Mucosa of descending colon (tissue), 3 donors: ENCODE results near the gene AOPEP. TPM values are rescaled to one million over a fixed set of nuclear protein-coding genes. Genes with fewer than 3 reads are reported as not detected.

Source experiments
- ATAC-seq: fragments of 200-7000 bp; cut with Tn5 transposase; one replicate; pipeline ENCODE4 v1.9.1; 2020; ENCODE audit warnings: mild to moderate bottlenecking, moderate library complexity
- DNase-seq, 3 donors: peaks; one replicate each; pipeline ENCODE4 v3.0.0-alpha.2; 2020
- H3K36me3 ChIP-seq: fragments of 200-600 bp; one replicate; pipeline ENCODE4 v1.8.0; 2021; ENCODE audit warnings: low read depth, mild to moderate bottlenecking
- H3K4me1 ChIP-seq: fragments of 200-600 bp; one replicate; pipeline ENCODE4 v1.8.0; 2021; ENCODE audit warnings: low read depth, mild to moderate bottlenecking
- H3K4me3 ChIP-seq: fragments of 200-600 bp; one replicate; pipeline ENCODE4 v1.8.0; 2021; ENCODE audit warnings: mild to moderate bottlenecking
- H3K9me3 ChIP-seq: fragments of 200-600 bp; one replicate; pipeline ENCODE4 v1.8.0; 2021; ENCODE audit warnings: mild to moderate bottlenecking
- intact Hi-C, 2 donors: fragments of 100-400 bp; cut with DNase I in 1 of 2; cut with micrococcal nuclease in 1 of 2; formaldehyde crosslinking; loops; one replicate each; pipeline versions ENCODE4 v1.11.0 to v1.11.1; 2022; cut with DNase I, micrococcal nuclease
- total RNA-seq, 3 donors: library from RNA; stranded (reverse); fragmentation: NEBNext Ultra II Directional in 2 of 3; extraction: Animal tissue kit (Norgen Biotek cat#: 25700) in 2 of 3; gene quantifications; one replicate each; pipeline versions ENCODE4 v1.2.1 to v1.2.4, GENCODE V29; 2021 to 2023
- TF ChIP-seq, protein P1 (sequence below): fragments of 200-600 bp; IDR thresholded peaks from one replicate; pipeline ENCODE4 v1.8.0; 2022; ENCODE audit warnings: antibody characterized with exemption, mild to moderate bottlenecking
- donor health status: DM: no; HTN: no; CAD: no; lungs with moderate emphysema.
- donor health status: DM: no; HTN: no; CAD: no.
- donor health status: DM: no; HTN: yes; CAD: no.

The AOPEP gene
- total RNA-seq, 3 donors from 2014 or later: 47.5 to 102 (median 57.8) TPM

DNA sequence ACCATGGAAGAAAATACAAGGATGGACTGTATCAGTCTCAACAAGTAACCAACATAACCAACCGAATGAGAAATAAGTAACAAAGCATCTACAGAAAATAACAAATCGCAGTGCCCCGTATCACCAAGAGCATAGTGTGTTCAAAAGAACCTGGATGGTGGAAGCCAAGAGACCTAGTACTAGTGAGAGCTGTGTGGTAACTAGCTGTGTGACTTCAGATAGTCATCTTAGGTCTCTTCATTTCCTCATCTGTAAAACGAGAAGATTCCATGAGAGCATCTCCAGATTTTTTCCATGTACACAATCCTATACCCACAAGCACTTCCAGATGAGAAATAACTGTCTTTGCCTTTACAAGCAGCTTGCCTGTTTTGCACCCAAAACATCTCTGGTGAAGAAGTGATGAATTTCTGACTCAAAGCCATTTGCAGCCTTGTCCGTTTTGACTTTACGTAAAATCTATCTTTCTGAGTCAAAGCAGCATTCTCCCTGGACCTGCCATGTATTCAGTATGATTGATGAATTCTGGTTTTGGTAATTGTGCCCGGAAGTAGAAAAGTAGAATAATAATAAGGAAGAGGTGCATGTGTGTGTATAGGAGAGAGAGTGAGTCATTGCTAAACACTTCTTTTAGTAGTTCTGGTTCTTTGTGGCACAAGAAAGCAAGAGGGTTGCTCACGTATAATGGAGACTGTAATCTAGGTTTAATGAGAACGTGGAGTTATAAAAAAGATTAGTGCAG, 41.0 kb downstream of the AOPEP start:
- intact Hi-C loops: no loop called here
- Histone ChIP-seq H3K4me1 (no peaks in the 10 kb centered on the region), H3K36me3 (no peaks in the 10 kb centered on the region), H3K4me3 (no peak overlapping the region), H3K9me3 (no peaks in the 10 kb centered on the region)
- DNase-seq: no peak
- no peak for ATAC-seq
- TF ChIP-seq, protein P1, sequence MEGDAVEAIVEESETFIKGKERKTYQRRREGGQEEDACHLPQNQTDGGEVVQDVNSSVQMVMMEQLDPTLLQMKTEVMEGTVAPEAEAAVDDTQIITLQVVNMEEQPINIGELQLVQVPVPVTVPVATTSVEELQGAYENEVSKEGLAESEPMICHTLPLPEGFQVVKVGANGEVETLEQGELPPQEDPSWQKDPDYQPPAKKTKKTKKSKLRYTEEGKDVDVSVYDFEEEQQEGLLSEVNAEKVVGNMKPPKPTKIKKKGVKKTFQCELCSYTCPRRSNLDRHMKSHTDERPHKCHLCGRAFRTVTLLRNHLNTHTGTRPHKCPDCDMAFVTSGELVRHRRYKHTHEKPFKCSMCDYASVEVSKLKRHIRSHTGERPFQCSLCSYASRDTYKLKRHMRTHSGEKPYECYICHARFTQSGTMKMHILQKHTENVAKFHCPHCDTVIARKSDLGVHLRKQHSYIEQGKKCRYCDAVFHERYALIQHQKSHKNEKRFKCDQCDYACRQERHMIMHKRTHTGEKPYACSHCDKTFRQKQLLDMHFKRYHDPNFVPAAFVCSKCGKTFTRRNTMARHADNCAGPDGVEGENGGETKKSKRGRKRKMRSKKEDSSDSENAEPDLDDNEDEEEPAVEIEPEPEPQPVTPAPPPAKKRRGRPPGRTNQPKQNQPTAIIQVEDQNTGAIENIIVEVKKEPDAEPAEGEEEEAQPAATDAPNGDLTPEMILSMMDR: no peak

DNA sequence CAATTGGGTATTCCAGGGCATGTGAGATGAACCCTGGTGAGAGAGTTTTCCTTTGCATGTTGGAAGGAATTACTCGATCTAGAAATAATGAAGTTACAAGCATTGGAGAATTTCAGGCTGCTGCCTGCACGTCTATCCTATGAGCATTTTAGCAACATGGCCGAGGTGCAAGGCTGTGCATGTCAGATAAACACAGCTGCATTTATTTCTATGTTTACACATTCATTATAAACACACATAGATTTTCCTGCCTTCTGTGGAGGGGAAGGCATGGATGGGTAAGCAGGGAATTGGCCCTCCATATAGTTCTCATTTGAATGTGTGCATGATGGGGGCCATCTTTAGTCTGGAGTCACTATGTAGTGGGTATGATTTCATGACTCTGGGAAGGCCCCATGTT, 42.3 kb downstream of the AOPEP start:
- TF ChIP-seq, protein P1: no peak
- H3K4me3 ChIP-seq: no peak overlapping the region
- no peaks in the 10 kb centered on the region for H3K36me3 ChIP-seq
- no peaks in the 10 kb centered on the region for H3K4me1 ChIP-seq
- no peaks in the 10 kb centered on the region for H3K9me3 ChIP-seq
- DNase-seq (no peak), ATAC-seq (no peak)
- intact Hi-C loops: no loop called here

DNA sequence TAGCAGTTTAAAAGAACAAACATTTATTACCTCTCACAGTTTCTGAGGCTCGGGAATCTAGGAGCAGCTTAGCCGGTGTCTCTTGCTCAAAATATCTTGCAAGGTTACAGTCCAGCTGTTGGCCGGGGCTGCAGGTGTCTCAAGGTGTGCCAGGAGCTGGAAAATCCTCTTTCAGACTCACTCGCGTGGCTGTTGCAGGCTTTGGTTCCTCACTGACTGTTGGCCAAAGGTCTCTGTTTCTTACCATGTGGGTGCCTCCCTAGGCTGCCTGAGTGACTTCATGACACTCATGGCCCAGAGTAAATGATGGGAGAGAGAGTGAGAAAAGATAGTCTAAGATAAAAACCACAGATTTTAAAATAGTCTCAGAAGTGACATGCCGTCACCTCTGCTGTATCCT, 43.8 kb downstream of the AOPEP start:
- TF ChIP-seq, protein P1: no peak
- Histone ChIP-seq H3K36me3 (no peaks in the 10 kb centered on the region), H3K4me1 (no peaks in the 10 kb centered on the region), H3K9me3 (no peaks in the 10 kb centered on the region), H3K4me3 (no peak overlapping the region)
- no peak for DNase-seq
- peak; percentile 44 for ATAC-seq
- intact Hi-C loops: loop anchor here in 1 of 2 donors (10.0 kb wide), 1 partner anchor 354 kb away; no protein-coding TSS in a partner anchor

DNA sequence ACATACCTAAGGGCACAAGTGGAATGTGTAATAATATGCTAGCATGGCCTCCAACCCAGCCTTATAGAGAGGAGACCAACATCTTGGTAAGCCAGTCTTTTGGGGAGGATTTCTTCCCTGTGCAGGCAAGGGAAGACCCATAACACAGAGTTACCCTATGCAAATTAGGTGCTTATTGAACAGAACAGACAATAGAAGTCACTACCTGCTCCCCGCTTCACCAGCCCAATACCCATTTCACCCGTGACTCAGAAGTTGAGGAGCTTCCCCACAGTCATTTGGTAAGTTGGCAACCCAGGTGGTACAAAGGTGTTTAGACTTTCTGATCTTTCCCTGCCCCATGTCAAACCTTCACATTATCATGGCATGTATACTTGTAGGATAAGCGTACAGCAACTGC, 44.6 kb downstream of the AOPEP start:
- DNase-seq (no peak), ATAC-seq (no peak)
- H3K36me3 ChIP-seq: no peaks in the 10 kb centered on the region
- no peaks in the 10 kb centered on the region for H3K4me1 ChIP-seq
- TF ChIP-seq, protein P1: no peak
- H3K9me3 ChIP-seq: no peaks in the 10 kb centered on the region
- H3K4me3 ChIP-seq: no peak overlapping the region
- intact Hi-C loops: loop anchor here in 1 of 2 donors (10.0 kb wide), 1 partner anchor 354 kb away; no protein-coding TSS in a partner anchor

DNA sequence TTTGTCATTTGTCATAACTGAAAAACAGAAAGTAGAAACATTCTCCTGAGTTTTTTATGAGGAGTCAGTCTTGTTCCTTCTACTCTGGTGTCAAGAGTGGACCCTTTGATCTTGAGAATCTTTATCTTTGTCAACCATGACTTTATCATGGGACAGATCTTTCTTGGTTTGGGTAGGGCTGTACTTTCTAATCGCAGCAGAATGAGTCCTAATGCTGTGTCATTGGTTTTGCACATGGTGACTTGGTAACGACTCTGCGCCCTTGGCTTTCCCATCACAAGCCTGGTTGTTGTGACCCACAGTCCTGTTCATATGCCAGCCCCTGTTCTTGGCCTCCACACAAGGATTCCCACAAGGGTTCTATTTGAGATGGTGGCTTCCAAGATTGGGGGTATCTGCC, 45.6 kb downstream of the AOPEP start:
- TF ChIP-seq, protein P1: no peak
- no peak for DNase-seq
- Histone ChIP-seq H3K4me3 (no peak overlapping the region), H3K4me1 (no peaks in the 10 kb centered on the region), H3K9me3 (no peaks in the 10 kb centered on the region), H3K36me3 (no peaks in the 10 kb centered on the region)
- ATAC-seq: no peak
- intact Hi-C loops: loop anchor here in 1 of 2 donors (10.0 kb wide), 1 partner anchor 353 kb away; no protein-coding TSS in a partner anchor
